SK-N-SH (cell line): ENCODE data around the gene TMED6. TPM values are rescaled to one million over a fixed set of nuclear protein-coding genes. Genes with fewer than 3 reads are reported as not detected.

Source experiments
- CTCF ChIA-PET: fragments of 300-600, 350-600 bp; formaldehyde crosslinking; extraction: SDS; loops from one replicate; lab custom pipeline; 2021; lab: Yijun Ruan, JAX
- POLR2A ChIA-PET: fragments of 350-600 bp; sonication (Branson Sonifier 250); formaldehyde crosslinking; extraction: SDS; loops from one replicate; lab custom pipeline; 2020; ENCODE audit warnings: antibody characterized with exemption, inconsistent platforms; lab: Yijun Ruan, JAX
- DNase-seq: peaks from one replicate; pipeline ENCODE4 v3.0.0; 2012
- H2AFZ ChIP-seq: fragments of 200-600 bp; sonication (generic); 2 replicates; pipeline ENCODE4 v1.8.1; 2016; ENCODE audit warnings: antibody characterized with exemption, mild to moderate bottlenecking, low read depth
- H3F3A ChIP-seq: fragments of 200-600 bp; sonication (generic); replicated peaks from 2 replicates; pipeline ENCODE3; 2016; ENCODE audit warnings: antibody characterized with exemption, mild to moderate bottlenecking; ENCODE audit not compliant: insufficient read depth
- H3K27ac ChIP-seq, 2 experiments: fragments of 200-500 bp in 1 of 2; fragments of 200-600 bp in 1 of 2; sonication (Bioruptor generic) in 1 of 2; sonication (generic), shearing (Covaris generic) in 1 of 2; 2 replicates each; pipeline versions ENCODE4 v1.5.1 to v1.6.1; 2014 to 2016; ENCODE audit warnings: low read depth in 2 of 2, inconsistent platforms in 1 of 2, low read length in 1 of 2, mild to moderate bottlenecking in 1 of 2, mixed read lengths in 1 of 2
- H3K27me3 ChIP-seq: fragments of 200-600 bp; sonication (generic), shearing (Covaris generic); 2 replicates; pipeline ENCODE4 v1.6.1; 2016; ENCODE audit warnings: mixed run types; ENCODE audit not compliant: insufficient read depth
- H3K36me3 ChIP-seq, 2 experiments: fragments of 200-500 bp in 1 of 2; fragments of 200-600 bp in 1 of 2; sonication (Bioruptor generic) in 1 of 2; sonication (generic) in 1 of 2; replicated peaks in 1 of 2; 2 replicates each; pipeline versions ENCODE3 to v1.5.1; 2014 to 2016; ENCODE audit warnings: low read length in 1 of 2, mild to moderate bottlenecking in 1 of 2; ENCODE audit not compliant: insufficient read depth in 2 of 2, control insufficient read depth in 1 of 2
- H3K4me1 ChIP-seq, 2 experiments: fragments of 200-500 bp in 1 of 2; fragments of 200-600 bp in 1 of 2; sonication (Bioruptor generic) in 1 of 2; sonication (generic), shearing (Covaris generic) in 1 of 2; 2 replicates each; pipeline versions ENCODE4 v1.5.1 to v1.6.1; 2014 to 2016; ENCODE audit warnings: low read depth in 1 of 2, low read length in 1 of 2, mixed run types in 1 of 2; ENCODE audit not compliant: insufficient read depth in 2 of 2, control insufficient read depth in 1 of 2
- H3K4me2 ChIP-seq: fragments of 200-600 bp; sonication (generic), shearing (Covaris generic); 2 replicates; pipeline ENCODE4 v1.6.1; 2017; ENCODE audit warnings: mixed run types
- H3K4me3 ChIP-seq, 2 experiments: fragments of 200-500 bp in 1 of 2; fragments of 200-600 bp in 1 of 2; sonication (Bioruptor generic) in 1 of 2; sonication (generic), shearing (Covaris generic) in 1 of 2; 2 replicates each; pipeline versions ENCODE4 v1.5.1 to v1.8.1; 2014 to 2016; ENCODE audit warnings: low read depth in 2 of 2, inconsistent platforms in 1 of 2, low read length in 1 of 2, mild to moderate bottlenecking in 1 of 2, mixed read lengths in 1 of 2, moderate library complexity in 1 of 2
- H3K79me2 ChIP-seq: fragments of 200-600 bp; sonication (generic); 2 replicates; pipeline ENCODE4 v1.8.1; 2017; ENCODE audit warnings: mild to moderate bottlenecking; ENCODE audit not compliant: insufficient read depth
- H3K9ac ChIP-seq: fragments of 200-600 bp; sonication (generic); 2 replicates; pipeline ENCODE4 v1.6.1; 2017; ENCODE audit warnings: mixed run types
- H3K9me2 ChIP-seq: fragments of 200-600 bp; sonication (generic); 2 replicates; pipeline ENCODE4 v1.6.1; 2017; ENCODE audit warnings: mixed run types
- H3K9me3 ChIP-seq: fragments of 200-600 bp; sonication (generic); 2 replicates; pipeline ENCODE4 v1.6.1; 2017; ENCODE audit warnings: mixed run types, mild to moderate bottlenecking, moderate library complexity
- H4K20me1 ChIP-seq: fragments of 200-600 bp; sonication (generic); 2 replicates; pipeline ENCODE4 v1.6.1; 2017; ENCODE audit warnings: mild to moderate bottlenecking, mixed run types; ENCODE audit not compliant: insufficient read depth
- CHD2 ChIP-seq: fragments of 150-350 bp; IDR thresholded peaks from 2 replicates; pipeline ENCODE4 v1.6.1; 2018; ENCODE audit warnings: low read length; ENCODE audit not compliant: partially characterized antibody
- CTCF ChIP-seq: fragments of 200-600 bp; sonication (generic); IDR thresholded peaks from 2 replicates; pipeline ENCODE4 v1.6.1; 2017; ENCODE audit warnings: antibody characterized with exemption, mild to moderate bottlenecking, moderate library complexity
- EP300 ChIP-seq, 2 experiments: IDR thresholded peaks; 2 replicates each; pipeline versions ENCODE4 v1.4.0 to v1.6.1; 2012; ENCODE audit warnings: borderline replicate concordance in 1 of 2, low read depth in 1 of 2, low read length in 1 of 2
- FOXM1 ChIP-seq: IDR thresholded peaks from 2 replicates; pipeline ENCODE4 v1.4.0; 2012; ENCODE audit warnings: low read depth, mild to moderate bottlenecking
- GABPA ChIP-seq: IDR thresholded peaks from 2 replicates; pipeline ENCODE4 v1.4.0; 2012; ENCODE audit warnings: low read depth, mild to moderate bottlenecking
- GATA2 ChIP-seq: sonication (generic); formaldehyde crosslinking; IDR thresholded peaks from 2 replicates; pipeline ENCODE4 v1.5.0; 2020; ENCODE audit warnings: mild to moderate bottlenecking, missing genetic modification reagents
- JUND ChIP-seq: IDR thresholded peaks from 2 replicates; pipeline ENCODE4 v1.4.0; 2012
- MAX ChIP-seq: IDR thresholded peaks from 2 replicates; pipeline ENCODE4 v1.4.0; 2012; ENCODE audit warnings: low read depth
- MXI1 ChIP-seq: IDR thresholded peaks from 2 replicates; pipeline ENCODE4 v1.6.1; 2012; ENCODE audit warnings: mild to moderate bottlenecking, low read depth, low read length, improper control_type of control experiment
- NRF1 ChIP-seq: IDR thresholded peaks from 2 replicates; pipeline ENCODE4 v1.6.1; 2012; ENCODE audit warnings: low read depth, mild to moderate bottlenecking, low read length
- POLR2AphosphoS5 ChIP-seq: IDR thresholded peaks from 2 replicates; pipeline ENCODE4 v1.6.1; 2012; ENCODE audit warnings: low read depth, low read length
- RAD21 ChIP-seq: IDR thresholded peaks from 2 replicates; pipeline ENCODE4 v1.6.1; 2012; ENCODE audit warnings: mild to moderate bottlenecking, low read length
- RFX5 ChIP-seq: IDR thresholded peaks from 2 replicates; pipeline ENCODE4 v1.6.1; 2012; ENCODE audit warnings: mild to moderate bottlenecking, improper control_type of control experiment, low read length
- RXRA ChIP-seq: IDR thresholded peaks from 2 replicates; pipeline ENCODE4 v1.4.0; 2012; ENCODE audit warnings: low read depth, mild to moderate bottlenecking, borderline replicate concordance
- YY1 ChIP-seq: IDR thresholded peaks from 2 replicates; pipeline ENCODE4 v1.4.0; 2012; ENCODE audit warnings: low read depth, mild to moderate bottlenecking
- ZBTB33 ChIP-seq: IDR thresholded peaks from 2 replicates; pipeline ENCODE4 v1.4.0; 2012; ENCODE audit warnings: low read depth, borderline replicate concordance
- WGBS: methylation state at CpG from one replicate; pipeline ENCODE4 v1.1.6; 2017; ENCODE audit warnings: low lambda C conversion rate; 5-methylcytosine and 5-hydroxymethylcytosine counted together
- polyA plus RNA-seq, 3 experiments: library from polyadenylated mRNA; depleted of rRNA; stranded (reverse); fragments of >200 nt; gene quantifications; 2 replicates each; pipeline ENCODE4 v1.2.3, GENCODE V29; 2012
- TF ChIP-seq, protein P1 (sequence below): fragments of 150-350 bp; IDR thresholded peaks from 2 replicates; pipeline ENCODE4 v1.6.1; 2016; ENCODE audit warnings: mild to moderate bottlenecking, low read depth, low read length

TMED6 gene
- polyA plus RNA-seq, 1 of the 3 experiments (the other 2 are of a cell fraction) = not detected

GRCh38 chr16:69384974-69385373 is 33.4 kb upstream of the TMED6 start:
- Histone ChIP-seq H3K27me3 (no peaks in the 10 kb centered on the region), H3K79me2 (peaks cover 61% of the 10 kb centered on the region), H4K20me1 (no peaks in the 10 kb centered on the region), H2AFZ (peak overlapping the region; percentile 29; the same call in 1 of the 2 replicates), H3K4me3 (peak overlapping the region; percentile 70), H3F3A (peaks cover 33% of the 10 kb centered on the region), H3K36me3 (peaks cover 28 to 45% of the 10 kb centered on the region in 2 experiments), H3K9me3 (no peaks in the 10 kb centered on the region), H3K4me1 (peaks cover 4 to 5% of the 10 kb centered on the region in 2 experiments; a peak in 3 of 4 replicates), H3K9ac (peak overlapping the region; percentile 76), H3K9me2 (no peaks in the 10 kb centered on the region), H3K4me2 (peak overlapping the region; percentile 73), H3K27ac (peak overlapping the region; percentile 65 to 82; a peak in 3 of 4 replicates)
- ChIA-PET CTCF (interaction anchor here (1.0 to 3.1 kb wide), 3 partner anchors 10 to 407 kb away, joined by 3 to 24 read pairs (median 3); partner anchors contain the start of gene NOB1), POLR2A (interaction anchor here (1.3 kb wide), 1 partner anchor 55 kb away, joined by 3 read pairs; no protein-coding TSS in a partner anchor)
- TF ChIP-seq, protein P1, sequence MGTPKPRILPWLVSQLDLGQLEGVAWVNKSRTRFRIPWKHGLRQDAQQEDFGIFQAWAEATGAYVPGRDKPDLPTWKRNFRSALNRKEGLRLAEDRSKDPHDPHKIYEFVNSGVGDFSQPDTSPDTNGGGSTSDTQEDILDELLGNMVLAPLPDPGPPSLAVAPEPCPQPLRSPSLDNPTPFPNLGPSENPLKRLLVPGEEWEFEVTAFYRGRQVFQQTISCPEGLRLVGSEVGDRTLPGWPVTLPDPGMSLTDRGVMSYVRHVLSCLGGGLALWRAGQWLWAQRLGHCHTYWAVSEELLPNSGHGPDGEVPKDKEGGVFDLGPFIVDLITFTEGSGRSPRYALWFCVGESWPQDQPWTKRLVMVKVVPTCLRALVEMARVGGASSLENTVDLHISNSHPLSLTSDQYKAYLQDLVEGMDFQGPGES = no peak
- TF ChIP-seq NRF1 (no peak), CHD2 (no peak), FOXM1 (no peak), YY1 (no peak), JUND (no peak), CTCF (no peak), MXI1 (no peak), RFX5 (no peak), GATA2 (CRISPR knock-in tag) (no peak), MAX (no peak), RXRA (no peak), ZBTB33 (no peak), GABPA (no peak), EP300 (IDR thresholded peaks at IDR 0.05; ENCODE audit: borderline replicate concordance in 1 of 2, low read depth in 1 of 2, low read length in 1 of 2) (no peak), POLR2AphosphoS5 (no peak), RAD21 (no peak)
- no peak for DNase-seq
- 9% methylated on average over 6 of the region's 6 CpGs for WGBS
